Small intestine (tissue), 7 donors: ENCODE data around the gene ZFR2. TPM values are rescaled to one million over a fixed set of nuclear protein-coding genes. Genes with fewer than 3 reads are reported as not detected.
A peak's percentile ranks its signal among the peaks of the same experiment; 100 is the strongest.

Experiments used
- DNase-seq, 2 donors: peaks; one replicate each; pipeline versions ENCODE4 v3.0.0 to v3.0.0-alpha.2; 2013
- FAIRE-seq: peaks from 2 replicates; lab custom pipeline; 2012; peaks lifted over from hg19 to GRCh38; lab: Jason Lieb, UNC
- H3K27ac ChIP-seq, 3 donors: one replicate each; pipeline ENCODE4 v1.5.1; 2013; ENCODE audit warnings: low read length in 2 of 3, mild to moderate bottlenecking in 2 of 3, control low read depth in 1 of 3, inconsistent platforms in 1 of 3, low read depth in 1 of 3, moderate library complexity in 1 of 3
- H3K27me3 ChIP-seq, 3 donors: one replicate each; pipeline ENCODE4 v1.6.1; 2013; ENCODE audit warnings: low read length in 3 of 3, inconsistent platforms in 1 of 3; ENCODE audit not compliant: control insufficient read depth in 3 of 3, insufficient read depth in 3 of 3
- H3K36me3 ChIP-seq, 3 donors: one replicate each; pipeline ENCODE4 v1.6.1; 2013; ENCODE audit warnings: low read length in 3 of 3, inconsistent platforms in 1 of 3, low read depth in 1 of 3, mild to moderate bottlenecking in 1 of 3, moderate library complexity in 1 of 3; ENCODE audit not compliant: control insufficient read depth in 3 of 3, insufficient read depth in 2 of 3
- H3K4me1 ChIP-seq, 3 donors: one replicate each; pipeline ENCODE4 v1.6.1; 2013; ENCODE audit warnings: low read length in 2 of 3, inconsistent platforms in 1 of 3, low read depth in 1 of 3, mild to moderate bottlenecking in 1 of 3, moderate library complexity in 1 of 3; ENCODE audit not compliant: control insufficient read depth in 3 of 3, insufficient read depth in 2 of 3
- H3K4me3 ChIP-seq, 3 donors: one replicate each; pipeline ENCODE4 v1.5.1; 2013; ENCODE audit warnings: low read length in 3 of 3, control low read depth in 1 of 3, inconsistent platforms in 1 of 3, low read depth in 1 of 3, mild to moderate bottlenecking in 1 of 3, moderate library complexity in 1 of 3
- H3K9me3 ChIP-seq, 2 donors: one replicate each; pipeline ENCODE4 v1.6.1; 2013; ENCODE audit warnings: low read depth in 1 of 2, low read length in 1 of 2; ENCODE audit not compliant: control insufficient read depth in 2 of 2, insufficient read depth in 1 of 2
- WGBS, 3 donors: extraction: QIAGEN DNeasy Blood & Tissue Kit; methylation state at CpG; one replicate each; pipeline ENCODE4 v1.1.7; 2013; 5-methylcytosine and 5-hydroxymethylcytosine counted together
- polyA plus RNA-seq, 4 donors: library from polyadenylated mRNA; stranded (reverse) in 3 of 4; unstranded in 1 of 4; fragments of 200-250 nt in 3 of 4; fragments of 120-200 nt in 1 of 4; gene quantifications; one replicate each; pipeline versions ENCODE4 v1.2.1 to v1.2.3, GENCODE V29; 2013
- donor health status: healthy with polysubstance abuse.
- donor health status: control.
- donor health status: control.
- donor health status: Bipolar disorder and iron deficiency.
- donor health status: healthy.

The ZFR2 gene
- polyA plus RNA-seq, 4 donors, result 0.43 to 0.75 TPM; not detected in 2

DNA sequence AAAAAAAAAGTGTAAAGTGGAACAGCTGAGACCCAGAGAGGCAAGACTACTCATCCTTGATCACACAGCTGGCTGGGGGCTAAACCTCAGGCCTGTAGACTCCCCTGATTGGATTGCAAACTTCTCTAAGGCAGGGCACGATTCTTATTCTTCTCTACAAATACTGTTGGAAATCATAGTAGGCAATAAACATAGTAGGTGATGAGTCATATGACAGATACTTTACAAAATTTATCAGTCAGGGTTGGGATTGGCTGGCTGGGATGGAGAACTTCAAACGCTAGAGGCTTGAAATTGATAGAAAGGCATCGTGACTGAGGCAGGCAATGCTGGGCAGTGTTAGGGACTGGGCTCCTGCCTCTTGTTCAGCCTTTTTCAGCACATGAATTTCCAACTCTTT is 76.7 kb downstream of the ZFR2 start:
- H3K9me3 ChIP-seq, result peaks cover 0 to 6% of the 10 kb centered on the region in 2 donors
- WGBS, 3 donors, result 42 to 68% (median 48%) methylated on average over 3 of the region's 3 CpGs
- no peak overlapping the region for H3K27ac ChIP-seq
- FAIRE-seq, result no peak
- no peak overlapping the region for H3K4me3 ChIP-seq
- H3K4me1 ChIP-seq, result no peaks in the 10 kb centered on the region
- DNase-seq, result no peak
- H3K27me3 ChIP-seq, result peaks cover 0 to 7% (median 3%) of the 10 kb centered on the region in 3 donors
- H3K36me3 ChIP-seq, result no peaks in the 10 kb centered on the region

DNA sequence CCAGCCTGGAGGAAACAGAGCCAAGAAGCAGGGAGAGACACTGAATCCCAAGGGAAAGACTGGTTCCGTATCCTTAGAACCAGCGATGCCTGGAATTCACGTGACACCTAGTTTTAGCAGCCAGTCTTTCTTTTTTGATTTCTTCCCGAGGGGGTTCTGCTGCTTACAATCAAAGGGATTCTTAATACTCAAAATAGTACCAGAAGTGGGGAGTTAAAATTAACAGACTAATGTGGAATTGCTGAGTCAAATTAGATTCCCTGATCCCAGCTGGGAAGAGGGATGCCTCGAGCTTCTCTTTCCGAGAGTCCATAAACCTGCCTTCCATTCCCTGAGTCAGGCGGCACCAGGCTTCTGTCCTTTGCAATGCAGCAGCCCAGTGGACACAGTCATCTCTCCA is 77.9 kb downstream of the ZFR2 start:
- H3K36me3 ChIP-seq, result no peaks in the 10 kb centered on the region
- no peaks in the 10 kb centered on the region for H3K9me3 ChIP-seq
- H3K4me3 ChIP-seq, result no peak overlapping the region
- FAIRE-seq, result no peak
- no peaks in the 10 kb centered on the region for H3K4me1 ChIP-seq
- WGBS, 3 donors, result 77 to 85% (median 82%) methylated on average over 7 of the region's 7 CpGs
- H3K27ac ChIP-seq, result no peak overlapping the region
- no peak for DNase-seq
- H3K27me3 ChIP-seq, result peaks cover 4 to 11% (median 5%) of the 10 kb centered on the region in 3 donors

DNA sequence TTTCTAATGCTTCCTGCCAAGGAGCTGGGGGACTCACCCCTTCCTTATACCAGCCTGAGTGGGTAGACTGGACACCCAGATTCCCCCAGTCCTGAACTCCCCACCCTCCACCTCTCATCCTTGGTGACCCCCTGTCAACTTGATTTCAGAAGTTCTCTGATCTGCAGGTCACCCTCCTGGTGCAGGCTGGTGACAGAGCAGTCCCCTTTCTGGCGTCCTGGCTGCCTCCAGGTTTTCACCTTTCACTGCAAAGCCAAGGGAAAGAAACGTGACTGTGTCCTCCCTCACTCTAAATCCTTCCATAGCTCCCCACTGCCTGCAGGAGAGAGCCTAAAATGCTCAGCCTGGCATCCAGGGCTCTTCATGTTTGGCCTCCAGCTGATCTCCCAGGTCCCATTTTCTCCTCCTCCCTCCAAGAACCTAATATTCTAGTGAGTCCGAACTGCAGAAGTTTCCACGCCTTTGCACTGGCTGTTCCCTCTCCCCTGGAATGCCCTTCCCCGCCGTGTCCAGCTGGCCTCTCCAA is 78.6 kb downstream of the ZFR2 start:
- Histone ChIP-seq H3K36me3 (no peaks in the 10 kb centered on the region), H3K4me1 (no peaks in the 10 kb centered on the region), H3K4me3 (no peak overlapping the region), H3K9me3 (no peaks in the 10 kb centered on the region), H3K27ac (no peak overlapping the region), H3K27me3 (peaks cover 6 to 14% (median 8%) of the 10 kb centered on the region in 3 donors)
- DNase-seq, result no peak
- 65 to 73% (median 67%) methylated on average over 6 of the region's 6 CpGs for WGBS, 3 donors
- FAIRE-seq, result no peak

DNA sequence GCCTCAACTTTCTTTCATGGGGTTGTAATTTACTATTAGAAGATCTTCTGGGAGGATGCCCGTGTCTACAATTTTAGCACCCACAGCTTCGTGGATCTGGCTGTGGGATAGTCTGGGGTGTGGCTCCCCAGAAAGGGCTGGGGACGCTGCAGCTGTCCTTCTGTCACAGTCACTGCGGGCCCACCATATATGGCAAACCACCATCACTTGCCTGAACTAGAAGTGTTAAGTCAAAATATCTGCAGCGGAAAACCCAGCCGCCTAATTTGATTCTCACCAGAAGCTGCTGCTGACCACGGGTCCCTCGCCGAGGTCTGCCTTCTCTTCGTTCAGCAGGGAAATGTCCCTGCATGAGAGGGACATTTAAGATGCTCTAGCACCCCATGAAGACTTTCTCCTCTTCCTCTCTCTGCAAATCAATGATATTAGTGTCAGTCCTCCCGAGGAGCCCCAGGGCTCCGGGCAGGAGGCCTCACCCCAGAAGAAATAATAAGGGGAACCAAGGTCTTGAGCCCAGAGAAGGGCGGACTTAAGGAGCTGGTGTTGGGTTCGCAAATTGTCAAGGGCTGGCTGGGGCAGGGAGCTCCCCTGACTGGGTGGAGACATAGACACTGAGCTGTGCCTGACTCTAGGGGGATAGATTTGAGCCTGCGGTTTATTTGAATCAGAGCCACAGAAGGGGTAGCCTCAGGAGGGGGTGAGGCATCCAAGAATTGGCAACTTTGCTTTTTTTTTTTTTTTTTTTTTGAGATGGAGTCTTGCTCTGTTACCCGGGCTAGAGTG is 79.7 kb downstream of the ZFR2 start:
- no peaks in the 10 kb centered on the region for H3K4me1 ChIP-seq
- H3K36me3 ChIP-seq, result no peaks in the 10 kb centered on the region
- H3K4me3 ChIP-seq, result no peak overlapping the region
- no peaks in the 10 kb centered on the region for H3K9me3 ChIP-seq
- no peak overlapping the region for H3K27ac ChIP-seq
- FAIRE-seq (no peak), DNase-seq (no peak)
- peaks cover 10 to 24% (median 11%) of the 10 kb centered on the region in 3 donors for H3K27me3 ChIP-seq
- 42 to 50% (median 50%) methylated on average over 15 to 16 of the region's 16 CpGs for WGBS, 3 donors

DNA sequence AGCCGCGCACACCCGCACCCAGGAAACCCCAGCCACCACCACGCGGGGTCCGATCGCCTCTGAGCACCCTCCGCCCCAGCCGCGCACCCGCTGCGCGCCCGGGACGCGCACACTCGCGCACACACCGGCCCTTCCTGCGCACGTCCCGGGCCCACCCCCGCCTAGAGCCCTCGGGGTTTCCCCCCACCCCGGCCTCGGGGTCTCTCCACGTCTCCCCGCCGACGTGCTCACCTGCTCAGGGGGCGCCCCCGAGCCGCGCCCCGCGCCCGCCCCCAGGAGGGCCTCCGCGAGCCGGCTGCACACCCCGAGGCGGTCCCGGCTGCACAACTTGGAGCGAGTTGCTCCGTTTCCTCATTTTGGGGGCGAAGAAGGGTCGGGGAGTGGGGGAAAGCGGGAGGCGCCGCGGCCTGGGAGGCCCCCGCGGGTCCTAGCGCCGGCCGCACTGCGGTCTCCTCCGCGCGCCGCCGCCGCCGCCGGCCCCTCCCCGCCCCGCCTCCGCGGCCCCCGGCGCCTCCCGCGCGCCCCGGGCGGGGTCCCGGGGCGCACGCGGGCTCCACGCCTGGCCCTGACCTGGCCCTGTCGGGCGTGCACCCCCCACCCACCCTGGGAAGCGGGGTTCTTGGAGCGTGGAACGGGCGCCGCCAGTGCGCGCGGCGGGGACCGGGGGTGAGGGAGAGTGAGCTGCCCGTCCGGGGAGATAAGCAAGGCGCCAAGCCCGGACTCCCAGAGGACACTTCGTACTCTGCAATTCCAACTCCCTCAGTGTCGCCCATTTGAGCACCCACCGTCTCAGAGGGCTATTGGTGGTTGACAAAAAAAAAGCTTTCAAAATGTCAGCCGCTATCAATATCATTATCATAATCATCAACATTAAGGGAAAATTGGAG is 82.7 kb downstream of the ZFR2 start, which contains the start of gene MATK:
Gene MATK (minus strand): TSS at position 444 of the 887 bp plus-strand sequence. CDS start 1,246 bp downstream, outside the sequence.
- Histone ChIP-seq H3K36me3 (no peaks in the 10 kb centered on the region), H3K9me3 (peaks cover 0 to 15% of the 10 kb centered on the region in 2 donors), H3K27me3 (peaks cover 10 to 27% (median 11%) of the 10 kb centered on the region in 3 donors), H3K4me1 (no peaks in the 10 kb centered on the region), H3K4me3 (peak within 1 kb of the TSS; percentile 7 to 62 (median 43)), H3K27ac (no peak within 1 kb of the TSS)
- DNase-seq (peak in 1 of 2 donors; percentile 13), FAIRE-seq (no peak)
- 4 to 5% (median 5%) methylated on average over 53 to 101 of the region's 101 CpGs for whole genome bisulfite sequencing, 3 donors

DNA sequence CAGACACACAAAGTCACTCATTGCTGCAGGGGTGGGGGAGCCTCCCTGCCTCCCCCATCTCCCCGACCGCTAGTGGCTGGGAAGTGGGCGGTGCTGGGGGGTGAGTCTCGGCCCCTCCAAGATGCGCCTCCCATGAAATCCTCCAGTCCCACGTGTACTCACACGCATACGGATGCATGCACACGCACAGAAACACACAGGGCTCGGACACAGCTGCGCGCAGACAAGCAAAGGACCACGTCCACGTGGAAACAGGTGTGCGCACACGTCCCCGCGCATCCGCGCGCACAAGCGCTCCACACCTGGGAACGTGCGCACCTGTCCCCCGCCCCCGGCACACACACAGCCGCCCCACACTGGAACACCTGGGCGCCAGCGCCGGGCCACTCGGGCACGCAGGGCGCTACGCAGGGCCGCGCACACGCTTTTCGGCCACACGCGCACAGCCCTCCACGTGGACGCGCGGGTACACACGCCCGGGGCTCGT is 83.3 kb downstream of the ZFR2 start:
- Histone ChIP-seq H3K9me3 (peaks cover 0 to 22% of the 10 kb centered on the region in 2 donors), H3K36me3 (no peaks in the 10 kb centered on the region), H3K4me1 (no peaks in the 10 kb centered on the region), H3K27ac (no peak overlapping the region), H3K4me3 (peak overlapping the region; percentile 7 to 62 (median 43)), H3K27me3 (peaks cover 10 to 27% (median 11%) of the 10 kb centered on the region in 3 donors)
- DNase-seq (peak in 1 of 2 donors; percentile 30), FAIRE-seq (no peak)
- WGBS, 3 donors, result 1 to 4% (median 1%) methylated on average over 37 to 47 of the region's 47 CpGs

DNA sequence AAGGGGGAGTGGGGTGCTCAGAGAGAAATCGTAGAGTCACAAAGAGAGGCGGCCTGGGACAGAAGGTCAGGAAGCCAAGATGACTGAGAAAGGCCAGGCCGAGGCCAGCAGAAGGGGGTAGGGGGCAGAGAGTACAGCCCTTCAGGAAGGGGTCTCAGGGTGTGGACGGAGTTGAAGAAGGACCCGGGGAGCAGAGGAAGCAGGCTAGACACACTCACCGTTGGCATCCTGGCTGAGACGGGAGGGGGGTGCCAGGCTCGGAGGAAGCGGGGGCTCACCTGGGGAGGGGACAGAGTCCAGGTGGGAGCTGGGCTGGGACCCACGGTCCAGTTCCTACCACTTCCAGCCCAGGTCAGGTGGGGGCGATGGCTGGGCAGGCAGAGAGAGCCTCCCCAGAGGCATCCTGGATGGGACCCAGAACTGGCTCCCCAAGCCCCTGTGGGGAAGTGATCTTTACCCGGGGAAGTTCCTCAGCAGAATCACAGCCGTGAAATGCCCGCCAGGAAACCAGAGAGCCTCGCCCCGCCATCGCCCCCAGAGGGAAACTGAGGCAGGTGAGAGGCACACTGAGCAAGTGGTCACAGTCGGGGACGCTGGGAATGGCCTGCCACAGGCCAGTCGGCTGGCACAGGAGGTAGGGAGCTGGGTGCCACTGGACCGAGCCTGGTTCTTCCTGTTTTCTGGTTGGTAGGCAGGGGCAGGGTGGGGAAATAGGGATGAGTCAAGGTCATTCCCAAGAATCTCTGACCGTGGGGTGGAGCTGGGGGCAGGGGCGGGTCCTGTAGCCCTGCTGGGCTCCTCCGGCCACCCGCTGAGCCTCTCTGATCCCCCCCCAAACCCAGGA is 84.0 kb downstream of the ZFR2 start:
- DNase-seq, result no peak
- H3K36me3 ChIP-seq, result no peaks in the 10 kb centered on the region
- no peak for FAIRE-seq
- H3K9me3 ChIP-seq, result peaks cover 0 to 22% of the 10 kb centered on the region in 2 donors
- peaks cover 7 to 24% (median 10%) of the 10 kb centered on the region in 3 donors for H3K27me3 ChIP-seq
- 19 to 25% (median 25%) methylated on average over 21 to 25 of the region's 25 CpGs for WGBS, 3 donors
- no peak overlapping the region for H3K27ac ChIP-seq
- peak overlapping the region in 1 of 3 donors; percentile 62 for H3K4me3 ChIP-seq
- H3K4me1 ChIP-seq, result no peaks in the 10 kb centered on the region
